Epithelial cell of esophagus (primary cell): ENCODE results near the gene MYO7B.

Source experiments
- DNase-seq: peaks from one replicate; pipeline ENCODE4 v3.0.0; 2010; ENCODE audit warnings: low read depth
- H3K4me3 ChIP-seq: 2 replicates; pipeline ENCODE4 v1.5.1; 2011; ENCODE audit warnings: mild to moderate bottlenecking, low read length, control low read depth
- TF ChIP-seq, protein P1 (sequence below): IDR thresholded peaks from 2 replicates; pipeline ENCODE4 v1.5.1; 2011; ENCODE audit warnings: low read depth, mild to moderate bottlenecking, low read length, control low read depth, inconsistent platforms; ENCODE audit not compliant: insufficient read depth; ENCODE audit errors: missing control alignments

The MYO7B gene

GRCh38 chr2:127511917-127512316 lies 23.6 kb upstream of the MYO7B start:
- TF ChIP-seq, protein P1, sequence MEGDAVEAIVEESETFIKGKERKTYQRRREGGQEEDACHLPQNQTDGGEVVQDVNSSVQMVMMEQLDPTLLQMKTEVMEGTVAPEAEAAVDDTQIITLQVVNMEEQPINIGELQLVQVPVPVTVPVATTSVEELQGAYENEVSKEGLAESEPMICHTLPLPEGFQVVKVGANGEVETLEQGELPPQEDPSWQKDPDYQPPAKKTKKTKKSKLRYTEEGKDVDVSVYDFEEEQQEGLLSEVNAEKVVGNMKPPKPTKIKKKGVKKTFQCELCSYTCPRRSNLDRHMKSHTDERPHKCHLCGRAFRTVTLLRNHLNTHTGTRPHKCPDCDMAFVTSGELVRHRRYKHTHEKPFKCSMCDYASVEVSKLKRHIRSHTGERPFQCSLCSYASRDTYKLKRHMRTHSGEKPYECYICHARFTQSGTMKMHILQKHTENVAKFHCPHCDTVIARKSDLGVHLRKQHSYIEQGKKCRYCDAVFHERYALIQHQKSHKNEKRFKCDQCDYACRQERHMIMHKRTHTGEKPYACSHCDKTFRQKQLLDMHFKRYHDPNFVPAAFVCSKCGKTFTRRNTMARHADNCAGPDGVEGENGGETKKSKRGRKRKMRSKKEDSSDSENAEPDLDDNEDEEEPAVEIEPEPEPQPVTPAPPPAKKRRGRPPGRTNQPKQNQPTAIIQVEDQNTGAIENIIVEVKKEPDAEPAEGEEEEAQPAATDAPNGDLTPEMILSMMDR = no peak
- no peak overlapping the region for H3K4me3 ChIP-seq
- DNase-seq = no peak

GRCh38 chr2:127512362-127512761 lies 23.1 kb upstream of the MYO7B start:
- TF ChIP-seq, protein P1 = no peak
- DNase-seq = no peak
- H3K4me3 ChIP-seq = no peak overlapping the region

DNA sequence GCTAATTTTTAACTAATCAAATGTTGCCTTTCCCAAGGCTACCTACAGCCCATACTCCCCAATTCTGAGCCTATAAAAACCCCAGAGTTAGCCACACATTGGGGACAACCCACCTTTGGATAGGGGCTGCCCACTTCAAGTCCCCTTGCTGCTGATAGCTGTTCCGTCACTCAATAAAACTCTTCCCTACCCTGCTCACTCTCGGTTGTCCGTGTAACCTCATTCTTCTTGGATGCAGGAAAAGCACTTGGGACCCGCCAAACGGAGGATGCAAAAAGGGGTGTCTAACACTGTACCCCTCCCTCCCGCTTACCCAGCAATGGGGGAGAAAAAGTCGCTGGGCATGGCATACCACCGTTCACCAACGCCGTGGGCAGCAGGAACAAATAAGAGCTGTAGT lies 21.4 kb upstream of the MYO7B start:
- TF ChIP-seq, protein P1 = no peak
- no peak for DNase-seq
- no peak overlapping the region for H3K4me3 ChIP-seq

GRCh38 chr2:127514485-127514884 lies 21.0 kb upstream of the MYO7B start:
- no peak for DNase-seq
- TF ChIP-seq, protein P1 = no peak

GRCh38 chr2:127515383-127515915 lies 20.0 kb upstream of the MYO7B start:
- H3K4me3 ChIP-seq = no peak overlapping the region
- no peak for DNase-seq
- TF ChIP-seq, protein P1 = no peak

More at GRCh38 chr2:127514485-127514884, 21.0 kb upstream of the MYO7B start:
- H3K4me3 ChIP-seq = no peak overlapping the region

GRCh38 chr2:127516041-127516762 lies 19.3 kb upstream of the MYO7B start:
- DNase-seq = no peak
- TF ChIP-seq, protein P1 = no peak
- no peak overlapping the region for H3K4me3 ChIP-seq

DNA sequence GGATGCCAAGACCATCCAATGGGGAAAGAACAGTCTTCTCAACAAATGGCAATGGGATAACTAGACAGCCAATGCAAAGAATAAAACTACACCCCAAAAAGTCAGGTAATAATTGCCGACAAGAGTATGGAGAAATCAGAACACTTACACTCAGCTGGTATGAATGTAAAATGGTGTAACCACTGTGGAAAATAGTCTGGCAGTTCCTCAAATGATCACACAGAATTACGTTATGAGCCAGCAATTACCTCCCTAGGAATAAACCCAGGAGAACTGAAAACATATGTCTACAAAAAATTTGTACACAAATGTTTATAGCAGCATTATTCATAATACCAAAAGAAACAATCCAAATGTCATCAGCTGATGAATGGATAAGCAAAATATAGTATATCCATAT lies 18.0 kb upstream of the MYO7B start:
- H3K4me3 ChIP-seq = no peak overlapping the region
- TF ChIP-seq, protein P1 = no peak
- no peak for DNase-seq
